Right lobe of liver (tissue), 4 donors: ENCODE measurements around the gene NHSL2.

Source experiments
- CTCF ChIP-seq, 4 donors: fragments of 200-600 bp in 3 of 4; fragments of 450-650 bp in 1 of 4; IDR thresholded peaks; one replicate each; pipeline versions ENCODE4 v1.5.1 to v1.8.0; 2016 to 2022; ENCODE audit warnings: antibody characterized with exemption in 4 of 4, mild to moderate bottlenecking in 2 of 4
- POLR2A ChIP-seq: fragments of 450-650 bp; IDR thresholded peaks from one replicate; pipeline ENCODE4 v1.6.1; 2017; ENCODE audit warnings: antibody characterized with exemption, mild to moderate bottlenecking
- donor health status: DM: no; HTN: no; CAD: no.
- donor health status: DM: no; HTN: no; CAD: no.
- donor health status: DM: no; HTN: yes; CAD: no.

- TF ChIP-seq CTCF (IDR thresholded peaks at IDR 0.05) (no peak), POLR2A (no peak)
Observed at GRCh38 chrX:72027914-72028307, 117.3 kb downstream of the NHSL2 start.
